ENCODE data around the gene DNM3.

The DNM3 gene

GRCh38 chr1:172460887-172461315, 619.6 kb downstream of the DNM3 start:
- in situ Hi-C loops (cut with MboI; ENCODE audit: low sequenced_read_pairs): no loop called here

All from HL-60/S4 treated with phorbol 12-myristate 13-acetate at 8.2 ng/mL for 4 days and 3 days (cell line).